Caco-2 (cell line): ENCODE results near the gene SBF2. TPM values are rescaled to one million over a fixed set of nuclear protein-coding genes. Genes with fewer than 3 reads are reported as not detected.
A peak's percentile ranks its signal among the peaks of the same experiment; 100 is the strongest.

Source experiments
- BruUV-seq: library from RNA; stranded (reverse); fragments of 400-500 nt; replicated peaks from 2 replicates; lab custom pipeline; 2021; lab: Mats Ljungman, UMichigan
- CTCF ChIA-PET: fragments of 300-600 bp; sonication (Branson Sonifier 250); formaldehyde crosslinking; loops from one replicate; lab custom pipeline; 2022; ENCODE audit warnings: antibody characterized with exemption; lab: Charles Lee
- POLR2A ChIA-PET: fragments of 300-600 bp; sonication (Branson Sonifier 250); formaldehyde crosslinking; loops from one replicate; lab custom pipeline; 2022; ENCODE audit warnings: antibody characterized with exemption; lab: Charles Lee
- DNase-seq, 2 experiments: peaks; one replicate each; pipeline versions ENCODE4 v3.0.0 to v3.0.0-alpha.2; 2020 to 2022
- H3K27me3 ChIP-seq: replicated peaks from 2 replicates; pipeline ENCODE4 v1.6.0; 2011; ENCODE audit warnings: low read length; ENCODE audit not compliant: control insufficient read depth, insufficient read depth
- H3K36me3 ChIP-seq: 2 replicates; pipeline ENCODE4 v1.5.1; 2011; ENCODE audit warnings: low read length; ENCODE audit not compliant: control insufficient read depth, insufficient read depth
- H3K4me1 ChIP-seq: fragments of 250-450 bp; sonication (Bioruptor Pico); 2 replicates; pipeline ENCODE4 v1.5.1; 2020; ENCODE audit warnings: mild to moderate bottlenecking
- H3K4me3 ChIP-seq: 2 replicates; pipeline ENCODE4 v1.5.1; 2011; ENCODE audit warnings: low read depth, mild to moderate bottlenecking, control low read depth, low read length
- H3K9me3 ChIP-seq: fragments of 250-450 bp; sonication (Bioruptor Pico); 2 replicates; pipeline ENCODE4 v1.5.1; 2020; ENCODE audit warnings: mild to moderate bottlenecking, moderate library complexity
- H3K27ac Mint-ChIP-seq: one replicate; pipeline ENCODE4 v1.8.0; 2022; ENCODE audit warnings: mixed read lengths; ENCODE audit not compliant: unreplicated experiment
- H3K27me3 Mint-ChIP-seq: one replicate; pipeline ENCODE4 v1.8.0; 2022; ENCODE audit warnings: mixed read lengths; ENCODE audit not compliant: insufficient read depth, unreplicated experiment
- H3K36me3 Mint-ChIP-seq: one replicate; pipeline ENCODE4 v1.8.0; 2022; ENCODE audit warnings: mild to moderate bottlenecking, mixed read lengths; ENCODE audit not compliant: insufficient read depth, unreplicated experiment
- H3K4me1 Mint-ChIP-seq: one replicate; pipeline ENCODE4 v1.8.0; 2022; ENCODE audit warnings: low read depth, mixed read lengths; ENCODE audit not compliant: unreplicated experiment
- H3K4me3 Mint-ChIP-seq: one replicate; pipeline ENCODE4 v1.8.0; 2022; ENCODE audit warnings: mild to moderate bottlenecking, moderate library complexity, mixed read lengths; ENCODE audit not compliant: unreplicated experiment
- H3K9me3 Mint-ChIP-seq: one replicate; pipeline ENCODE4 v1.8.0; 2022; ENCODE audit warnings: mixed read lengths; ENCODE audit not compliant: unreplicated experiment
- intact Hi-C: fragments of 100-400 bp; cut with micrococcal nuclease; formaldehyde crosslinking; loops from one replicate; pipeline ENCODE4 v1.10.0; 2022; ENCODE audit not compliant: unreplicated experiment
- total RNA-seq: library from RNA; stranded (reverse); gene quantifications from 2 replicates; pipeline ENCODE4 v1.2.3, GENCODE V29; 2022
- TF ChIP-seq, protein P1 (sequence below), 2 experiments: fragments of 200-600 bp in 1 of 2; IDR thresholded peaks; 1 replicate in 1 of 2; 2 replicates in 1 of 2; pipeline versions ENCODE4 v1.5.1 to v1.8.0; 2011 to 2022; ENCODE audit warnings: antibody characterized with exemption in 1 of 2, control low read depth in 1 of 2, inconsistent platforms in 1 of 2, low read depth in 1 of 2, low read length in 1 of 2, mild to moderate bottlenecking in 1 of 2, moderate library complexity in 1 of 2; ENCODE audit not compliant: insufficient read depth in 1 of 2, severe bottlenecking in 1 of 2, unreplicated experiment in 1 of 2

The SBF2 gene
- total RNA-seq, 1 experiment from 2014 or later: 72.2 TPM

DNA sequence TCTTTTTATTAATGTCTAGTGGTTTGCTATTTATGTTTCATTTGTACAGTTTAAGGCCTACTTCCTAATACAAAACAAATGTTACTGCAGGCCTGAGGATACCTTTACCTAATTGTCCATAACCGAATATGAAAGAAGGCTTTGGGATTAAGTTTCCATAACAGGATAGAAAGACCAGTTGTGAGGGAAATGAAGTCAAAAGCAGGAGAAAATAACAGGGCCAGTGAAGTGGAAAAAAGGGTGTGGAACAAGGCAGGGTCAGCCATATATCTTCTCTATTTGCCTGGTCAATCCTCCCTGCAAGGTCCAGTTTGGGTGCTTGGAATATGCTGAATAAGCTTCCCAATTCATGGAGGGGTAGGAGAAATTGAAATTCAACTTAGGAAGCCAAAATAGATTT, 418.6 kb downstream of the SBF2 start:
- H3K27me3 Mint-ChIP-seq: no peaks in the 10 kb centered on the region
- POLR2A ChIA-PET: no interaction called here
- intact Hi-C loops: no loop called here
- CTCF ChIA-PET: no interaction called here
- Histone ChIP-seq H3K4me3 (no peak overlapping the region), H3K27me3 (no peaks in the 10 kb centered on the region), H3K4me1 (peaks cover 40% of the 10 kb centered on the region), H3K36me3 (no peaks in the 10 kb centered on the region), H3K9me3 (peaks cover 10% of the 10 kb centered on the region)
- peaks cover 38% of the 10 kb centered on the region for H3K4me1 Mint-ChIP-seq
- peak overlapping the region; percentile 16 for H3K27ac Mint-ChIP-seq
- TF ChIP-seq, protein P1, sequence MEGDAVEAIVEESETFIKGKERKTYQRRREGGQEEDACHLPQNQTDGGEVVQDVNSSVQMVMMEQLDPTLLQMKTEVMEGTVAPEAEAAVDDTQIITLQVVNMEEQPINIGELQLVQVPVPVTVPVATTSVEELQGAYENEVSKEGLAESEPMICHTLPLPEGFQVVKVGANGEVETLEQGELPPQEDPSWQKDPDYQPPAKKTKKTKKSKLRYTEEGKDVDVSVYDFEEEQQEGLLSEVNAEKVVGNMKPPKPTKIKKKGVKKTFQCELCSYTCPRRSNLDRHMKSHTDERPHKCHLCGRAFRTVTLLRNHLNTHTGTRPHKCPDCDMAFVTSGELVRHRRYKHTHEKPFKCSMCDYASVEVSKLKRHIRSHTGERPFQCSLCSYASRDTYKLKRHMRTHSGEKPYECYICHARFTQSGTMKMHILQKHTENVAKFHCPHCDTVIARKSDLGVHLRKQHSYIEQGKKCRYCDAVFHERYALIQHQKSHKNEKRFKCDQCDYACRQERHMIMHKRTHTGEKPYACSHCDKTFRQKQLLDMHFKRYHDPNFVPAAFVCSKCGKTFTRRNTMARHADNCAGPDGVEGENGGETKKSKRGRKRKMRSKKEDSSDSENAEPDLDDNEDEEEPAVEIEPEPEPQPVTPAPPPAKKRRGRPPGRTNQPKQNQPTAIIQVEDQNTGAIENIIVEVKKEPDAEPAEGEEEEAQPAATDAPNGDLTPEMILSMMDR (IDR thresholded peaks at IDR 0.05; ENCODE audit: insufficient read depth in 1 of 2, low read depth in 1 of 2, low read length in 1 of 2, severe bottlenecking in 1 of 2, unreplicated experiment in 1 of 2): no peak
- peaks cover 13% of the 10 kb centered on the region for H3K36me3 Mint-ChIP-seq
- no peak overlapping the region for H3K4me3 Mint-ChIP-seq
- DNase-seq: no peak
- H3K9me3 Mint-ChIP-seq: peaks cover 21% of the 10 kb centered on the region
- BruUV-seq: no TSS peak

- DNase-seq: no peak
- TF ChIP-seq, protein P1 (IDR thresholded peaks at IDR 0.05; ENCODE audit: insufficient read depth in 1 of 2, low read depth in 1 of 2, low read length in 1 of 2, severe bottlenecking in 1 of 2, unreplicated experiment in 1 of 2): no peak
- H3K36me3 ChIP-seq: no peaks in the 10 kb centered on the region
- CTCF ChIA-PET: no interaction called here
- BruUV-seq: no TSS peak
- Mint-ChIP-seq H3K4me3 (no peak overlapping the region), H3K9me3 (peaks cover 27% of the 10 kb centered on the region), H3K27me3 (no peaks in the 10 kb centered on the region), H3K27ac (no peak overlapping the region), H3K36me3 (peaks cover 13% of the 10 kb centered on the region), H3K4me1 (peaks cover 43% of the 10 kb centered on the region)
- intact Hi-C loops: no loop called here
- no peaks in the 10 kb centered on the region for H3K27me3 ChIP-seq
- POLR2A ChIA-PET: no interaction called here
- peaks cover 10% of the 10 kb centered on the region for H3K9me3 ChIP-seq
- no peak overlapping the region for H3K4me3 ChIP-seq
- peaks cover 34% of the 10 kb centered on the region for H3K4me1 ChIP-seq
Observed at GRCh38 chr11:9874466-9874865, 419.6 kb downstream of the SBF2 start.

- H3K4me3 ChIP-seq: no peak overlapping the region
- H3K27me3 ChIP-seq: no peaks in the 10 kb centered on the region
- Mint-ChIP-seq H3K27ac (no peak overlapping the region), H3K36me3 (peaks cover 7% of the 10 kb centered on the region), H3K4me3 (no peak overlapping the region), H3K9me3 (peaks cover 35% of the 10 kb centered on the region), H3K27me3 (no peaks in the 10 kb centered on the region), H3K4me1 (peaks cover 19% of the 10 kb centered on the region)
- H3K36me3 ChIP-seq: no peaks in the 10 kb centered on the region
- ChIA-PET POLR2A (no interaction called here), CTCF (no interaction called here)
- no TSS peak for BruUV-seq
- TF ChIP-seq, protein P1 (IDR thresholded peaks at IDR 0.05; ENCODE audit: insufficient read depth in 1 of 2, low read depth in 1 of 2, low read length in 1 of 2, severe bottlenecking in 1 of 2, unreplicated experiment in 1 of 2): no peak
- peaks cover 10% of the 10 kb centered on the region for H3K4me1 ChIP-seq
- H3K9me3 ChIP-seq: 0 out of 2 replicates have a peak, but pooled peaks cover 3% of the 10 kb centered on the region
- intact Hi-C loops: loop anchor here (10.0 kb wide), 1 partner anchor 206 kb away; no protein-coding TSS in a partner anchor
- no peak for DNase-seq
Observed at GRCh38 chr11:9868641-9869040, 425.4 kb downstream of the SBF2 start.
